ENCODE data around the gene NELFB. TPM values are rescaled to one million over a fixed set of nuclear protein-coding genes. Genes with fewer than 3 reads are reported as not detected.

Gene NELFB
- total RNA-seq, 1 experiment from 2014 or later: 95.0 TPM

- H3K36me3 Mint-ChIP-seq: no peaks in the 10 kb centered on the region
- ChIA-PET CTCF (interaction anchor here (0.6 to 2.7 kb wide), 13 partner anchors 8 to 143 kb away, joined by 3 to 17 read pairs (median 5); partner anchors contain the start of genes EXD3, NOXA1 and NRARP), POLR2A (no interaction called here)
- DNase-seq (ENCODE audit: low spot score): peak; percentile 66
- H3K27me3 Mint-ChIP-seq (ENCODE audit: low read depth): peaks cover 19% of the 10 kb centered on the region
- H3K4me1 Mint-ChIP-seq: peaks cover 9% of the 10 kb centered on the region
- no peaks in the 10 kb centered on the region for H3K9me3 Mint-ChIP-seq
- TF ChIP-seq, protein P1, sequence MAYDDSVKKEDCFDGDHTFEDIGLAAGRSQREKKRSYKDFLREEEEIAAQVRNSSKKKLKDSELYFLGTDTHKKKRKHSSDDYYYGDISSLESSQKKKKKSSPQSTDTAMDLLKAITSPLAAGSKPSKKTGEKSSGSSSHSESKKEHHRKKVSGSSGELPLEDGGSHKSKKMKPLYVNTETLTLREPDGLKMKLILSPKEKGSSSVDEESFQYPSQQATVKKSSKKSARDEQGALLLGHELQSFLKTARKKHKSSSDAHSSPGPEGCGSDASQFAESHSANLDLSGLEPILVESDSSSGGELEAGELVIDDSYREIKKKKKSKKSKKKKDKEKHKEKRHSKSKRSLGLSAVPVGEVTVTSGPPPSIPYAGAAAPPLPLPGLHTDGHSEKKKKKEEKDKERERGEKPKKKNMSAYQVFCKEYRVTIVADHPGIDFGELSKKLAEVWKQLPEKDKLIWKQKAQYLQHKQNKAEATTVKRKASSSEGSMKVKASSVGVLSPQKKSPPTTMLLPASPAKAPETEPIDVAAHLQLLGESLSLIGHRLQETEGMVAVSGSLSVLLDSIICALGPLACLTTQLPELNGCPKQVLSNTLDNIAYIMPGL (CRISPR knock-in tag; IDR thresholded peaks at IDR 0.05): peak; percentile 95
- TF ChIP-seq MAX (CRISPR knock-in tag; IDR thresholded peaks at IDR 0.05) (peak; percentile 44; the same call in 1 of the 2 replicates), ETV6 (CRISPR knock-in tag; IDR thresholded peaks at IDR 0.05) (peak; percentile 66; the same call in 1 of the 2 replicates), SP1 (CRISPR knock-in tag; conservative IDR thresholded peaks at IDR 0.05) (peak; percentile 67), ATF1 (CRISPR knock-in tag; IDR thresholded peaks at IDR 0.05) (0 out of 2 replicates have a peak, but pooled peaks have one; percentile 41), ZNF121 (CRISPR knock-in tag; IDR thresholded peaks at IDR 0.05) (no peak), ZNF263 (CRISPR knock-in tag; IDR thresholded peaks at IDR 0.05; ENCODE audit: low read depth) (no peak), CDX4 (CRISPR knock-in tag; IDR thresholded peaks at IDR 0.05; ENCODE audit: borderline replicate concordance) (no peak)
- TF ChIP-seq, protein P2, sequence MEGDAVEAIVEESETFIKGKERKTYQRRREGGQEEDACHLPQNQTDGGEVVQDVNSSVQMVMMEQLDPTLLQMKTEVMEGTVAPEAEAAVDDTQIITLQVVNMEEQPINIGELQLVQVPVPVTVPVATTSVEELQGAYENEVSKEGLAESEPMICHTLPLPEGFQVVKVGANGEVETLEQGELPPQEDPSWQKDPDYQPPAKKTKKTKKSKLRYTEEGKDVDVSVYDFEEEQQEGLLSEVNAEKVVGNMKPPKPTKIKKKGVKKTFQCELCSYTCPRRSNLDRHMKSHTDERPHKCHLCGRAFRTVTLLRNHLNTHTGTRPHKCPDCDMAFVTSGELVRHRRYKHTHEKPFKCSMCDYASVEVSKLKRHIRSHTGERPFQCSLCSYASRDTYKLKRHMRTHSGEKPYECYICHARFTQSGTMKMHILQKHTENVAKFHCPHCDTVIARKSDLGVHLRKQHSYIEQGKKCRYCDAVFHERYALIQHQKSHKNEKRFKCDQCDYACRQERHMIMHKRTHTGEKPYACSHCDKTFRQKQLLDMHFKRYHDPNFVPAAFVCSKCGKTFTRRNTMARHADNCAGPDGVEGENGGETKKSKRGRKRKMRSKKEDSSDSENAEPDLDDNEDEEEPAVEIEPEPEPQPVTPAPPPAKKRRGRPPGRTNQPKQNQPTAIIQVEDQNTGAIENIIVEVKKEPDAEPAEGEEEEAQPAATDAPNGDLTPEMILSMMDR (IDR thresholded peaks at IDR 0.05): peak; percentile 22; the same call in 1 of the 2 replicates
- TF ChIP-seq, protein P3, sequence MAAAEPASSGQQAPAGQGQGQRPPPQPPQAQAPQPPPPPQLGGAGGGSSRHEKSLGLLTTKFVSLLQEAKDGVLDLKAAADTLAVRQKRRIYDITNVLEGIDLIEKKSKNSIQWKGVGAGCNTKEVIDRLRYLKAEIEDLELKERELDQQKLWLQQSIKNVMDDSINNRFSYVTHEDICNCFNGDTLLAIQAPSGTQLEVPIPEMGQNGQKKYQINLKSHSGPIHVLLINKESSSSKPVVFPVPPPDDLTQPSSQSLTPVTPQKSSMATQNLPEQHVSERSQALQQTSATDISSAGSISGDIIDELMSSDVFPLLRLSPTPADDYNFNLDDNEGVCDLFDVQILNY (CRISPR knock-in tag; IDR thresholded peaks at IDR 0.05): 0 out of 2 replicates have a peak, but pooled peaks have one; percentile 42
- H3K4me3 Mint-ChIP-seq: peak overlapping the region; percentile 68
- no peak overlapping the region for H3K27ac Mint-ChIP-seq
- peak; percentile 45 for ATAC-seq
Measured at GRCh38 chr9:137280474-137281344, 25.6 kb downstream of the NELFB start.

DNA sequence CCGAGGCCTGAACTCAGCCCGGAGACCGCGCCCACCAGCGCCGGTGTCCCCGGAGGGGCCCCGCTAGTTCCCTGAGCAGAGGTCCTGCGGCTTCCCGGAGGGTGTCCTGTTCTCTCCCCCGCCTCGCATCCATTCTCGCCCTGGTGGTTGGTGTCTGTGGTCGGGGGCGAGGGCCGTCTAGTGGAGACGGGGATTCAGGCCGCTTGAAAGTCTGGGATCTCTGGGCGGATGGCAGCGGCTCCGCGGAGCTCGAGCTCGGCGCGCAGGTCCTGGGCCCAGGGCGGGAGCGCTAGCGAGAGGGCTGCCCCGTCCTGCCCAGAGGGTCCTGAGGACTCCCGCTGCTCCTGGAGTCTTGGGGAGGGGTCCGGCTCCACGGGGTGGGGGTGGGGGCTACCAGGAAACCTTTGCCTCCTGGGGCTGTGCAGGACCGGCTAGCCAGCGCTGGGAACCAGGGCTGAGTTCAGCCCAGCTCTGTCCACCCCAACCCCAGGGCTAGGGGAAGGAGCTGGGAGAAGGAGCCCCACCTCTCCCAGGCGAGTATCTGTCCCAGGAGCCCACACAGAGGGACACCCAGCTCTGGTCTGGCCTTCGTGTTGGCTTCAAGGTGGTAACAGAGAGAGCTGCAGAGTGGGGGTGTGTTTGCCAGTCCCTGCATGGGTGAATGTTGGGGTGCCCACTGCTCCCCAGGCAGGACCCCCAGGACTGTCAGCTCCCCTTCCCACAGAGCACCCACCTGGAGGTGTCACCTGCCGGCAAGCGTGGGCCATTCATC is 26.4 kb downstream of the NELFB start:
- DNase-seq (ENCODE audit: low spot score): peak; percentile 64
- H3K27me3 Mint-ChIP-seq (ENCODE audit: low read depth): peaks cover 21% of the 10 kb centered on the region
- TF ChIP-seq, protein P4, sequence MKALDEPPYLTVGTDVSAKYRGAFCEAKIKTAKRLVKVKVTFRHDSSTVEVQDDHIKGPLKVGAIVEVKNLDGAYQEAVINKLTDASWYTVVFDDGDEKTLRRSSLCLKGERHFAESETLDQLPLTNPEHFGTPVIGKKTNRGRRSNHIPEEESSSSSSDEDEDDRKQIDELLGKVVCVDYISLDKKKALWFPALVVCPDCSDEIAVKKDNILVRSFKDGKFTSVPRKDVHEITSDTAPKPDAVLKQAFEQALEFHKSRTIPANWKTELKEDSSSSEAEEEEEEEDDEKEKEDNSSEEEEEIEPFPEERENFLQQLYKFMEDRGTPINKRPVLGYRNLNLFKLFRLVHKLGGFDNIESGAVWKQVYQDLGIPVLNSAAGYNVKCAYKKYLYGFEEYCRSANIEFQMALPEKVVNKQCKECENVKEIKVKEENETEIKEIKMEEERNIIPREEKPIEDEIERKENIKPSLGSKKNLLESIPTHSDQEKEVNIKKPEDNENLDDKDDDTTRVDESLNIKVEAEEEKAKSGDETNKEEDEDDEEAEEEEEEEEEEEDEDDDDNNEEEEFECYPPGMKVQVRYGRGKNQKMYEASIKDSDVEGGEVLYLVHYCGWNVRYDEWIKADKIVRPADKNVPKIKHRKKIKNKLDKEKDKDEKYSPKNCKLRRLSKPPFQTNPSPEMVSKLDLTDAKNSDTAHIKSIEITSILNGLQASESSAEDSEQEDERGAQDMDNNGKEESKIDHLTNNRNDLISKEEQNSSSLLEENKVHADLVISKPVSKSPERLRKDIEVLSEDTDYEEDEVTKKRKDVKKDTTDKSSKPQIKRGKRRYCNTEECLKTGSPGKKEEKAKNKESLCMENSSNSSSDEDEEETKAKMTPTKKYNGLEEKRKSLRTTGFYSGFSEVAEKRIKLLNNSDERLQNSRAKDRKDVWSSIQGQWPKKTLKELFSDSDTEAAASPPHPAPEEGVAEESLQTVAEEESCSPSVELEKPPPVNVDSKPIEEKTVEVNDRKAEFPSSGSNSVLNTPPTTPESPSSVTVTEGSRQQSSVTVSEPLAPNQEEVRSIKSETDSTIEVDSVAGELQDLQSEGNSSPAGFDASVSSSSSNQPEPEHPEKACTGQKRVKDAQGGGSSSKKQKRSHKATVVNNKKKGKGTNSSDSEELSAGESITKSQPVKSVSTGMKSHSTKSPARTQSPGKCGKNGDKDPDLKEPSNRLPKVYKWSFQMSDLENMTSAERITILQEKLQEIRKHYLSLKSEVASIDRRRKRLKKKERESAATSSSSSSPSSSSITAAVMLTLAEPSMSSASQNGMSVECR (CRISPR knock-in tag; IDR thresholded peaks at IDR 0.05; ENCODE audit: borderline replicate concordance): no peak
- TF ChIP-seq TEAD4 (CRISPR knock-in tag; IDR thresholded peaks at IDR 0.05) (0 out of 2 replicates have a peak, but pooled peaks have one; percentile 13), ESRRA (CRISPR knock-in tag; IDR thresholded peaks at IDR 0.05; ENCODE audit: borderline replicate concordance) (no peak), E2F4 (CRISPR knock-in tag; IDR thresholded peaks at IDR 0.05; ENCODE audit: borderline replicate concordance, low read depth) (no peak)
- TF ChIP-seq, protein P5, sequence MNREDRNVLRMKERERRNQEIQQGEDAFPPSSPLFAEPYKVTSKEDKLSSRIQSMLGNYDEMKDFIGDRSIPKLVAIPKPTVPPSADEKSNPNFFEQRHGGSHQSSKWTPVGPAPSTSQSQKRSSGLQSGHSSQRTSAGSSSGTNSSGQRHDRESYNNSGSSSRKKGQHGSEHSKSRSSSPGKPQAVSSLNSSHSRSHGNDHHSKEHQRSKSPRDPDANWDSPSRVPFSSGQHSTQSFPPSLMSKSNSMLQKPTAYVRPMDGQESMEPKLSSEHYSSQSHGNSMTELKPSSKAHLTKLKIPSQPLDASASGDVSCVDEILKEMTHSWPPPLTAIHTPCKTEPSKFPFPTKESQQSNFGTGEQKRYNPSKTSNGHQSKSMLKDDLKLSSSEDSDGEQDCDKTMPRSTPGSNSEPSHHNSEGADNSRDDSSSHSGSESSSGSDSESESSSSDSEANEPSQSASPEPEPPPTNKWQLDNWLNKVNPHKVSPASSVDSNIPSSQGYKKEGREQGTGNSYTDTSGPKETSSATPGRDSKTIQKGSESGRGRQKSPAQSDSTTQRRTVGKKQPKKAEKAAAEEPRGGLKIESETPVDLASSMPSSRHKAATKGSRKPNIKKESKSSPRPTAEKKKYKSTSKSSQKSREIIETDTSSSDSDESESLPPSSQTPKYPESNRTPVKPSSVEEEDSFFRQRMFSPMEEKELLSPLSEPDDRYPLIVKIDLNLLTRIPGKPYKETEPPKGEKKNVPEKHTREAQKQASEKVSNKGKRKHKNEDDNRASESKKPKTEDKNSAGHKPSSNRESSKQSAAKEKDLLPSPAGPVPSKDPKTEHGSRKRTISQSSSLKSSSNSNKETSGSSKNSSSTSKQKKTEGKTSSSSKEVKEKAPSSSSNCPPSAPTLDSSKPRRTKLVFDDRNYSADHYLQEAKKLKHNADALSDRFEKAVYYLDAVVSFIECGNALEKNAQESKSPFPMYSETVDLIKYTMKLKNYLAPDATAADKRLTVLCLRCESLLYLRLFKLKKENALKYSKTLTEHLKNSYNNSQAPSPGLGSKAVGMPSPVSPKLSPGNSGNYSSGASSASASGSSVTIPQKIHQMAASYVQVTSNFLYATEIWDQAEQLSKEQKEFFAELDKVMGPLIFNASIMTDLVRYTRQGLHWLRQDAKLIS (CRISPR knock-in tag; IDR thresholded peaks at IDR 0.05; ENCODE audit: borderline replicate concordance): no peak

More for the DNA sequence above, 26.4 kb downstream of the NELFB start:
- ATAC-seq: peak; percentile 29
- ChIA-PET CTCF (interaction anchor here (0.6 to 2.7 kb wide), 17 partner anchors 9 to 218 kb away, joined by 3 to 17 read pairs (median 4); partner anchors contain the start of genes EXD3, NOXA1, NRARP and TUBB4B), POLR2A (no interaction called here)
- Mint-ChIP-seq H3K4me3 (peak overlapping the region; percentile 68), H3K36me3 (no peaks in the 10 kb centered on the region), H3K27ac (no peak overlapping the region), H3K4me1 (peaks cover 6% of the 10 kb centered on the region), H3K9me3 (no peaks in the 10 kb centered on the region)

Measured in WTC11 (cell line).